DMS114 treated with DMSO at 0.1 percent for 48 hours (cell line): ENCODE results near the gene TRIM2.

Experiments
- DNase-seq: peaks from one replicate; lab custom pipeline; 2025; ENCODE audit not compliant: unreplicated experiment; lab: John Stamatoyannopoulos, UW

The TRIM2 gene

GRCh38 chr4:153366486-153366885, 162.2 kb downstream of the TRIM2 start:
- DNase-seq, result no peak

- DNase-seq, result no peak
Measured at GRCh38 chr4:153367092-153367491, 162.8 kb downstream of the TRIM2 start.

- DNase-seq, result no peak
Measured at GRCh38 chr4:153369021-153369420, 164.8 kb downstream of the TRIM2 start.

- no peak for DNase-seq
Measured at GRCh38 chr4:153371701-153372234, 167.5 kb downstream of the TRIM2 start.

GRCh38 chr4:153372967-153373562, 168.8 kb downstream of the TRIM2 start:
- DNase-seq, result no peak

DNA sequence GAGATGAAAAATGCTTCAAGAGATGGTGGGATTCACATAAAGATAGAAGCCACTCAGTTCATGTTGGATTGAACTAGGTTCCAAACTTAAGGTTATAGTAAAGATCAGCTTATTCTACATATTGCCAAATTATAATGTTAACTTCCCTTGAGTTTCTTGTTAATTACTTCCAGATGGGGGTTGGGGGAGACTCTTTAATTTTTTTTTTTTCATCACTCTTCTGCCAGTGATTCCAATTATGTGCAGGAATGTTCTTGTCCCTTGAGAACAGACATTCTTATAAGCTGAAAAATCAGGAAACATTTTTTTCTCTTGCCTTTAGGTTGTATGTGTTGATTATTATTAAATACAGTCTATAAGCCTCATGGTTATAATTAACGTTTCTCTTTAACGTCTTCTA, 170.2 kb downstream of the TRIM2 start:
- no peak for DNase-seq

DNA sequence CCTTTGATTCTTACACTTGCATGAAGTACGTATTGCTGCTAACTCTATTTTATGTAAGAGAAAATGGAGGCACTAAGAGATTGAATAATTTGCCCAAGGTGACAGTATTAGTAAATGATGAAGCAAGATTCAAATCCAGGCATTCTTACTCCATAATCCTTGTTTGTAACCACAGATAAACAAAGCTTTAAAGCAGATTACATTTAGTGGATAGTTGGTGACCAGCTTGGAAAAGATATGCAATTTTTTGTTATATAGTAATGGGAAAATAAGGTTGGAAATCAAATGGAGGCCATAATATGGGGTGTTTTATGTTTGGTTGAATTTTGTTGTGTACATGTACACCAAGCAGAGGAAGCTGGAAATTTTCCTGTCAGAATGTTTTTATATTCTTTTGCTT, 171.1 kb downstream of the TRIM2 start:
- no peak for DNase-seq

DNA sequence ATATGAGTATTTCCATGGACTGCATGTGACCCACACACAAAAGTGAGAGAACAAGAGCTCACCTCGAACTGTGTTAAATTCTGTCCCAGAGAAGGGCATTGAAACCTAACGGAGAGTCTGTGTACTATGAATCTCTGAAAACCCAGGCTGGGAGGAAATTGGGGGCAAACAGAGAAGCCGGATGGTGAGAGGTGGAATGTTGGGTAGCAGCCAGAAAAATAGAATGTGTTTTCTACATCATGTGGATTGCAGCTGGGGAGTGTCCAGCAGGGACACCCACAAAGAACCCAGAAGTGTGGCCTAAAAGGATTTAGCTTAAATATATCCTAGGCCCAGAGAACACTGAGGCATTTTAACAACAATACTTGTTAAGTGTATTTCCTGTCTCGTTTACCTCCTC, 178.9 kb downstream of the TRIM2 start:
- no peak for DNase-seq

DNA sequence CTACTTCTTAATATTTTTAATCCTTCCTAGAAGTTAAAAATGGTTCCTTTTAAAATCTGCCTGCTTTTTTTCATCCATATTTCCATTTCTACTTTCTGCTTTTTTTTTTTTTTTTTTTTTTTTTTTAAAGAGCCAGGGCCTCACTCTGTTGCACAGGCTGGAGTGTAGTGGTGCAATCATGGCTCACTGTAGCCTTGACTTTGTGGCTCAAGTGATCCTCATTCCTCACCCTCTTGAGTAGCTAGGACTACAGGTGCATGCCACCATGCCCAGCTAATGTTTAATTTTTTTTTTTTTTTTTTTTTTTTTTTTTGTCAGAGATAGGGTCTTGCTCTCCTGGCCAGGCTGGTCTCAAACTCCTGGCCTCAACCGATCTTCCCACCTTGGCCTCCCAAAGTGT, 179.9 kb downstream of the TRIM2 start:
- DNase-seq, result no peak

DNA sequence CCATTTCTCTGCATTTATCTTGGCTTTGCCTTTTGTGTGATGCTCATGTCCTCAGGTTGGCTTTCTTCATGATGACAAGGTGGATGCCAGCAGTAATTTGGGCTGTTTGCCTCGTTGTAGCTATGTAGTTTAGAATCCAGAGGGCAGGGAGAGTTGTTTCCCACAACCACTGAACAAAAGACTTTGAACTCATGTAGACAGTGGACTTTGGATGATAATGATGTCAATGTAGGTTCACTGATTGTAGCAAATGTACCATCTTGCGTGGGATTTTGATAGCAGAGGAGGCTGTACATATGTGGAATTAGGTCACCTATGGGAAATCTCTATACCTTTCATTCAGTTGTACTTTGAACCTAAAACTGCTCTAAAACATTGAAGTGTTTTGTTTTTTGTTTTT, 181.5 kb downstream of the TRIM2 start:
- no peak for DNase-seq

DNA sequence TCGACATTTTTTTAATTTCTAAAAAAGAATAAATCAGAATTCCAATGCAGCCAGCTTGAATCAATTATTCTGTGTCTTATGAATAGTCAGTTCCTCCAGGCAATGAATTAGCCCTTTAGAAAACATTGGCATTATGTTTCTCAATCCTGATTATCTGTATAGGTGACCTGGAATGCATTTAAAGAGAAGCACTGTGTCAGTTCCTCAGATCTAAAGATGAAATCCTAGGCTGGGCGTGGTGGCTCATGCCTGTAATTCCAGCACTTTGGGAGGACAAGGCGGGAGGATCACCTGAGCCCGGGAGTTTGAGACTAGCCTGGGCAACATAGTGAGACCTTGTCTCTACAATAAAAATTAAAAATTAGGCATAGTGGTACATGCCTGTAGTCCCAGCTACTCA, 183.7 kb downstream of the TRIM2 start:
- DNase-seq, result no peak
